Measurements from ENCODE around the gene CTU2. TPM values are rescaled to one million over a fixed set of nuclear protein-coding genes. Genes with fewer than 3 reads are reported as not detected.
A peak's percentile ranks its signal among the peaks of the same experiment; 100 is the strongest.

CTU2 gene
- total RNA-seq, 4 donors from 2014 or later, result 7.7 to 21.2 (median 13.6) TPM

DNA sequence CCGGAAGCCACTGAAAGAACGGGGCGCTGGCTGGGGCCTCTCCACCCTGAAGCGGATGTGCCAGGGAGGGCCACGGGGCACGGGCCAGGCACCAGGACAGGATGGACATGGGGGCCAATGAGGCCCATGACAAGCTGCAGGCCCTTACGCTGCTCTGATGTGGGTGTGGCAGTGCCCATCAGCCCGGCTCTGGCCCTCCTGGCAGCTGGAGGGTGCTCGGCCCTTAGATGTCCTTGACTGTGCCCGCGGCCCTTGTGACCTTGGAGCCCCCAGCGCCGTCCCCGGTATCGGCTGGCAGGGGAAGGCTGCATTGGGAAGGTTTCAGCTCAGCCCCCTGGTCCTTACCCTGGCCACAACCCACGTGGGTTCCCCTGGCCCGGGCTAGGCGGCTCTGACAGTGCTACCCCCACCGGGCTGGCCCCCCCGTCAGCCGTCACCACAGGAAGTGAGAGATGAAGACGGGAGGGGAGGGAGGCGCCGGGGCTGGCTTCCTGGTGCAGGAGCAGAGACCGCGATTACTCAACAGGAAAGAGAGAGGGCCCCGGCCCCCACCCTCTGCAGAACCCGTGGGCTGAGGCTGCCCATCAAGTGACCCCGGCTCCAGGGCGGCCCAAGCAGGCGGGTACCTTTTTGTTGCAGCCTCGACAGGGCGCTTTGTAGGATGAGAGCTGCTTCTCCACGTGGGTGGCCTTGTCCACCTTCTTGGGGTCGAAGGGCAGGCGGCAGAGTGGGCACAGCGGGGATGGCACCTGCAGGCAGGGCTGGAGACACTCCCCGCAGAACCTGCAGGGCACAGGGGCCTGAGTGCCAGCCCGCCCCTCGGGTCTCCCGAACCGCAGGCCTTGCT lies 5.4 kb upstream of the CTU2 start:
- peak; percentile 73 for DNase-seq
- TF ChIP-seq, protein P1, sequence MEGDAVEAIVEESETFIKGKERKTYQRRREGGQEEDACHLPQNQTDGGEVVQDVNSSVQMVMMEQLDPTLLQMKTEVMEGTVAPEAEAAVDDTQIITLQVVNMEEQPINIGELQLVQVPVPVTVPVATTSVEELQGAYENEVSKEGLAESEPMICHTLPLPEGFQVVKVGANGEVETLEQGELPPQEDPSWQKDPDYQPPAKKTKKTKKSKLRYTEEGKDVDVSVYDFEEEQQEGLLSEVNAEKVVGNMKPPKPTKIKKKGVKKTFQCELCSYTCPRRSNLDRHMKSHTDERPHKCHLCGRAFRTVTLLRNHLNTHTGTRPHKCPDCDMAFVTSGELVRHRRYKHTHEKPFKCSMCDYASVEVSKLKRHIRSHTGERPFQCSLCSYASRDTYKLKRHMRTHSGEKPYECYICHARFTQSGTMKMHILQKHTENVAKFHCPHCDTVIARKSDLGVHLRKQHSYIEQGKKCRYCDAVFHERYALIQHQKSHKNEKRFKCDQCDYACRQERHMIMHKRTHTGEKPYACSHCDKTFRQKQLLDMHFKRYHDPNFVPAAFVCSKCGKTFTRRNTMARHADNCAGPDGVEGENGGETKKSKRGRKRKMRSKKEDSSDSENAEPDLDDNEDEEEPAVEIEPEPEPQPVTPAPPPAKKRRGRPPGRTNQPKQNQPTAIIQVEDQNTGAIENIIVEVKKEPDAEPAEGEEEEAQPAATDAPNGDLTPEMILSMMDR (IDR thresholded peaks at IDR 0.05), result no peak
- no peak for TF ChIP-seq POLR2A (IDR thresholded peaks at IDR 0.05)
- 57 to 100% methylated on average over 4 to 35 of the region's 42 CpGs for WGBS, 2 donors
- Histone ChIP-seq H3K9me3 (no peaks in the 10 kb centered on the region), H3K36me3 (peaks cover 8 to 29% of the 10 kb centered on the region in 2 donors), H3K4me1 (peaks cover 9 to 35% of the 10 kb centered on the region in 2 donors), H3K27ac (peak overlapping the region in 2 of 3 donors; percentile 41 to 52), H3K27me3 (no peaks in the 10 kb centered on the region), H3K4me3 (replicated peaks in 1 of 3) (no peak overlapping the region)
- intact Hi-C loops (cut with DNase I), result no loop called here

DNA sequence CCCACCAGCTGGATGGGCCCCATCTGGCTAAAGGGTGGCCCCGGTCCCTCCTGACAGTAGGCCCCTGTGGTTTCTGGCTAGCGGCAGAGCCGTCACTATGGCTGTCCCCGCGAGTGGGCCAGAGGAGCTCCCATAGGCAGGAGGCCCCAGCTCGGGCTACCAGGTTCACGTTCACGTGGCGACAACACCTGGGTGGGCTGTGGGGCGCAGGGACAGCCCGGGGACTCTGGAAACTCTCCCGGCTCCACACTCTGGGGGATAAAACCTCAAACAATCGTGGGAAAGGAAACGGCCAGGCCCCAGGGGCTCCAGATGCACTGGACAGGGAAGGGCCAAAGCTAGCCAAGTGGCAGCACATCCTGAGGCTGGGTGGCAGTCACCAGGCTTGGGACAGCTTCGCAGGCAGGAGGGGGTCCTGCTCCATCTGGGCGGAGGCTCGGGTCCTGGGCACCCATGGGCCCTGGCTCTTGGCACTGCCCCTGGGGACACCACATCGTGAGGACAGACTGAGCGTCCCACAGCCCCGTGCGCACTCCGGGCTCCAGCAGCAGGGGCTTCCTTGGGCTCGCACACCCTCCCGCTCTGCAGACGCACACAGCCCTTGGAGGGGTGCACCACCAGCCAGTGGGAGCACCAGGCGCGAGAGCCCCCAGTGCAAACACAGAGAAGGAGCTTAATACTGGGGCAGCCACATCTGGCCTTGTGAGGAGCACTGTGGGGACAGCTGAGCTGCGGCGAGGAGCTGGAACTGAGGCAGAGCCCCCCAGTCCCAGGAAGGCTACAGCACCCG lies 4.5 kb upstream of the CTU2 start:
- Histone ChIP-seq H3K27me3 (no peaks in the 10 kb centered on the region), H3K27ac (peak overlapping the region in 2 of 3 donors; percentile 41 to 52), H3K4me1 (peaks cover 10 to 36% of the 10 kb centered on the region in 2 donors), H3K36me3 (peaks cover 6 to 29% of the 10 kb centered on the region in 2 donors), H3K9me3 (no peaks in the 10 kb centered on the region), H3K4me3 (replicated peaks in 1 of 3) (no peak overlapping the region)
- TF ChIP-seq, protein P1 (IDR thresholded peaks at IDR 0.05), result no peak
- no peak for TF ChIP-seq POLR2A (IDR thresholded peaks at IDR 0.05)
- DNase-seq, result no peak
- intact Hi-C loops (cut with DNase I), result no loop called here
- 77 to 87% methylated on average over 9 to 17 of the region's 30 CpGs for WGBS, 2 donors

DNA sequence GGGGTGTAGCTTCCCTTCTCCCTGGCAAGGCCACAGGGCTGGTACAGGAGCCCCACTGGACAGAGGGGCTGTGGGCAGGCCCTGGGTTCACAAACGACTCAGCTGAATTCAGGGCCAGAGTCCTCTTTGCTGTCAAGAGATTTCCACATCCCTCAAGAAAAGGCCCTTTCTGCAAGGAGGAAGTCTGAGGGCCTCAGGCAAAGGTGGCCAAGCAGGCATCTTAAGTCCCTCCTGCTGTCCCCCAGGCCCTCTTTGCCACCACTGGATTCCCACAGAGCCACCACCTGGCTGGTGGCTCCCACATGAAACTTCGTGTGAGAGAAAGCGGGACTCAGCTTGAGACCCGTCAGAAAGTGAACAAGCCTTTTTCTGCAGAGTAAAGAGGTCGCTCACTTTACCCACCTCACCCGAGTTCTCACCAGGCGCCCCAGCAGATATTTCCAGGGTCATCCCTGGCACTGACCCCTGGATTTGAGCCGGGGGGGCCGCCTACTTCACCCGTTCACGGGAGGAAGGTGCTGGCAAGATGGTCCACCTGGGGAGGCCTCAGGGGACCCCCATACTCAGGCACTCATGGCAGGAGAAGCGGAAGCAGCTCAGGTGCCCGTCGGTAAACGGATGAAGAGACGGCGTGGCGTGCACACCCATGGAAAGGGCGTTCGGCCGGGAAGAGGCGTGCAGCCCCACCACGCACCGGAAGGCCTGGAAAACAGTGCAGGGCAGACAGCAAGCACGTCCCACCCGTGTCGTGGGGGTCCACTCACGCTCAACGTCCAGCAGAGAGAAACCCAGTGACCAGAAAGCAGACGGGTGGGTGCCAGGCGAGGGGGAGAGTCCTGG lies 3.7 kb upstream of the CTU2 start:
- Histone ChIP-seq H3K9me3 (no peaks in the 10 kb centered on the region), H3K4me3 (replicated peaks in 1 of 3) (no peak overlapping the region), H3K4me1 (peaks cover 17 to 44% of the 10 kb centered on the region in 2 donors), H3K27ac (no peak overlapping the region), H3K36me3 (peaks cover 0 to 22% of the 10 kb centered on the region in 2 donors), H3K27me3 (no peaks in the 10 kb centered on the region)
- intact Hi-C loops (cut with DNase I), result no loop called here
- DNase-seq, result no peak
- 91 to 93% methylated on average over 28 to 30 of the region's 31 CpGs for WGBS, 2 donors
- no peak for TF ChIP-seq POLR2A (IDR thresholded peaks at IDR 0.05)
- TF ChIP-seq, protein P1 (IDR thresholded peaks at IDR 0.05), result no peak

DNA sequence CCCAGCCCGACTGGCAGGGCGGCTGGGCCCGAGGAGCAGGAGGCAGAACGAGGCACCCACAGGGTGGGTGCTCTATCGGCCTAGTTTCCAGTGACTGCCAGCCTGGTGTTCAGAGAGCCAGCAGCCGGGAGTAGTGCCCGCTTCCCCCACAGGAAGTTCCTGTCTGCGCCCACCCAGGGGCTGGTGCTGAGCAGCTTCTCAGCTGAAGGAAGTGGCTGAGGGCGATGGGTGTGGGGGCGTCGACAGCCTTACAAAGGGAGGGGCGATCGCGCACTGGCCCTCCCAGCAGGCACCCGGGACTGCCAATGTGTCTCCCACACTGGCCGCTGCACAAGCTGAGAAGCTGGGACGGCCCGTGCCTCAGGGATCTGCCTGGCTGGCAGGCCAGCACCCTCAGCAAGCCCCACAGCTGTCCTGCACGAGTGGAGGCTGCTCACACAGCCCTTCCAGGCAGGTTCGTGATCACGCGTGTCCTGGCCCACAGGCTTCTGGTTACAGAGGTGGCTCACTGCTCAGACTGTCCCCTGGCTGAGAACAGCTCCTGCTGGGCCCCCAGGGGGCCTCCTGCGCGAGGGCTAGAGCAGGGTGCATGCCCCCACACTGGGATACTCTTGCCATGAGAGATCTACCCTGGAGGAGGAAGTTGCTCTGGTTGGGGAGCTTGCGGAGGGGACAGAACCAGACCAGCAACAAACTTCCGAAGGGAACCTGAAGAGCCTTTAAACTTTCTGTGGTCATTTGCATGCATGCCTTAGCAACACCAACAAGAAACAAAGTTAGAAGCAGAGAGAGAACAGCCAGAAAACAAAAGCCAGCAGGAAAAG lies 2.6 kb upstream of the CTU2 start:
- Histone ChIP-seq H3K27ac (no peak overlapping the region), H3K4me3 (replicated peaks in 1 of 3) (no peak overlapping the region), H3K27me3 (no peaks in the 10 kb centered on the region), H3K4me1 (peaks cover 17 to 44% of the 10 kb centered on the region in 2 donors), H3K9me3 (no peaks in the 10 kb centered on the region), H3K36me3 (peaks cover 0 to 11% of the 10 kb centered on the region in 2 donors)
- WGBS, 2 donors, result 74% methylated on average over 5 to 13 of the region's 26 CpGs
- no peak for TF ChIP-seq POLR2A (IDR thresholded peaks at IDR 0.05)
- TF ChIP-seq, protein P1 (IDR thresholded peaks at IDR 0.05), result no peak
- intact Hi-C loops (cut with DNase I), result no loop called here
- peak in 1 of 2 donors; percentile 26 for DNase-seq

Measured in thyroid gland (tissue), 4 donors.